ENCODE data around the gene CRABP2. TPM values are rescaled to one million over a fixed set of nuclear protein-coding genes. Genes with fewer than 3 reads are reported as not detected.

The CRABP2 gene
- total RNA-seq, 1 donor from 2014 or later, result 1.4 TPM

DNA sequence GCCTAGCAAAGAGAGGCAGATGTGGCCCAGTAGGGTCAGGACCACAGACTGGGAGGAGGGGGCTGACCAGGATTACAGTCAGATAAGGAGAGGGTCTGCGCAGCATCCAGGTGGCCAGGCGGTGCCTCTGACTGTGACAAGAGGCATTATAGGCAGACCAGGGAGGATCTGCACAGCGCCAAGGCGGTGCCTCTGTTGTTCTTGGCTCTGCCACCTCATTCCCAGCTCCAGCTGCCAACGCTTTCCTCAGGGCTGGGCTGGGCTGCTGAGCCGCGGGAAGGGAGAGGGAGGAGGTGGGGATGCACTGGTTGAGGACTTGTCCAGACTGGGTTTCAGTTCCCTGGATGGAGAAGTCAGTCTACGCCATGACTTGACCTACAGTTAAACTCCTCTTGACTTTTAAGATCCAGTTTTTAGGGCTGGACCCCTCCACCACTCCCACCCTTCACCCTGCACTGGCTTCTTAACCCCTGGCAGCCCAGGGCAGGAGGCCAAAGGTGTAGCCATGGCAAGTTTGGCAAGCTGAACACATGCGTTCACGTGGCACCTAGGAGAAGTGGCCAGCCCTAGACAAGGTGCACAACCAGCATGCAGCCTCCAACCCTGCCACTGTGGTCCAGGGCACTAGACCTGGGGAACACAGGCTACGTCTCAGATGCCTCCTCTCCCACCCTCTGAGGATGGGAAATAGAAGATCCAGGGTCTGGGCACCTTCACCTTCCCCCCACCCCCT, 4.5 kb upstream of the CRABP2 start:
- TF ChIP-seq CTCF (IDR thresholded peaks at IDR 0.05), result no peak
- no peaks in the 10 kb centered on the region for H3K9me3 ChIP-seq
- intact Hi-C loops (cut with DNase I), result no loop called here
- peaks cover 23% of the 10 kb centered on the region for H3K4me1 ChIP-seq
- no peaks in the 10 kb centered on the region for H3K36me3 ChIP-seq
- no peak overlapping the region for H3K4me3 ChIP-seq
- ATAC-seq (peak; percentile 53), DNase-seq (no peak)
- no peak overlapping the region for H3K27ac ChIP-seq
- H3K27me3 ChIP-seq, result peaks cover 11% of the 10 kb centered on the region

- Histone ChIP-seq H3K4me3 (no peak overlapping the region), H3K4me1 (peaks cover 27% of the 10 kb centered on the region), H3K27ac (no peak overlapping the region), H3K36me3 (no peaks in the 10 kb centered on the region), H3K9me3 (no peaks in the 10 kb centered on the region), H3K27me3 (peaks cover 20% of the 10 kb centered on the region)
- intact Hi-C loops (cut with DNase I), result no loop called here
- DNase-seq, result no peak
- ATAC-seq, result no peak
- TF ChIP-seq CTCF (IDR thresholded peaks at IDR 0.05), result no peak
Measured at GRCh38 chr1:156709031-156709430, 3.6 kb upstream of the CRABP2 start.

GRCh38 chr1:156708218-156708661, 2.9 kb upstream of the CRABP2 start:
- ATAC-seq (no peak), DNase-seq (no peak)
- no peak overlapping the region for H3K27ac ChIP-seq
- TF ChIP-seq CTCF (IDR thresholded peaks at IDR 0.05), result no peak
- H3K4me1 ChIP-seq, result peaks cover 27% of the 10 kb centered on the region
- no peak overlapping the region for H3K4me3 ChIP-seq
- H3K36me3 ChIP-seq, result no peaks in the 10 kb centered on the region
- H3K27me3 ChIP-seq, result peaks cover 27% of the 10 kb centered on the region
- intact Hi-C loops (cut with DNase I), result no loop called here
- no peaks in the 10 kb centered on the region for H3K9me3 ChIP-seq

- no peak overlapping the region for H3K4me3 ChIP-seq
- no peak for TF ChIP-seq CTCF (IDR thresholded peaks at IDR 0.05)
- H3K27me3 ChIP-seq, result peaks cover 33% of the 10 kb centered on the region
- DNase-seq, result no peak
- no peaks in the 10 kb centered on the region for H3K9me3 ChIP-seq
- no peak for ATAC-seq
- H3K27ac ChIP-seq, result no peak overlapping the region
- no peaks in the 10 kb centered on the region for H3K36me3 ChIP-seq
- intact Hi-C loops (cut with DNase I), result no loop called here
- H3K4me1 ChIP-seq, result peaks cover 27% of the 10 kb centered on the region
Measured at GRCh38 chr1:156707417-156708217, 2.2 kb upstream of the CRABP2 start.

DNA sequence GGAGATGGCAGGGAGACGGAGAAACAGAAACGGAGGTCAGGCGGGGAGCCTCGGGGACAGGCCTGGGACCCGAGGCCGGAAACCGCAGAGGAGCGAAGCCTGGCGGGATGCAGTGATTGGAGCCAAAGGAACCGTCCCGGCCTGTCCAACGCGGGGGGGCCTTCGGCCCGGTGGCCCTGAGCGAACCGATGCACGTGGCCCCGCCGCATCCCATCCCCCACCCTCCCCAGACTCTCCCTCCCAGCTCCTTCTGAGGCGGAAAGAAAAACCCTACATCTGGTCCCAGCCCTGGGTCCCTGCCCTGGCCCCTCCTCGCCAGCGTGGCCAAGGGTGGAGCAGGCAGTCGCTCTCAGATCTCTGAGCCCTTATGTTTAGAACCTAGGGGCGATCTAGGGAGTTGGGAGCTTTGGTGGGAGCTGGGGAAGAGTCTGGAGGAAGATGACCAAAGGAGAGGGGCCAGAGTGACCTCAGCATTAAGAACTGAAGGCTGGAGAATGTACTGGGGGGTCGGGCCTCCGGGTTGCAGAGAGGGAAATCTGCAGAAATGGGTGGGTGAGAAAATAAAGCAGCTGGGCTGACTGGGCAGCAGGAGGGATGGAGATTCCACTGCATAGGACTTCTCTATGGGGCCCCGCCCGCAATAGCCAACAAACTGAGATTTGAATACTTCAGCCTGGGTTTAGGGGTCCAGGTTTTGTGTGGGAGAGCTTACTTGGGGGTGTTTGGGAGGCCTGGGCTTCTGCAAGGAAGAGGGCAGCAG, 1.5 kb upstream of the CRABP2 start:
- intact Hi-C loops (cut with DNase I), result no loop called here
- ATAC-seq (peak; percentile 30), DNase-seq (no peak)

More for the DNA sequence above, 1.5 kb upstream of the CRABP2 start:
- Histone ChIP-seq H3K27me3 (peaks cover 40% of the 10 kb centered on the region), H3K4me1 (peaks cover 27% of the 10 kb centered on the region), H3K4me3 (peak overlapping the region; percentile 48), H3K36me3 (no peaks in the 10 kb centered on the region), H3K27ac (peak overlapping the region; percentile 44), H3K9me3 (no peaks in the 10 kb centered on the region)
- no peak for TF ChIP-seq CTCF (IDR thresholded peaks at IDR 0.05)
